Fibroblast of lung (primary cell): ENCODE measurements around the gene UBE2S. TPM values are rescaled to one million over a fixed set of nuclear protein-coding genes. Genes with fewer than 3 reads are reported as not detected.

Experiments used
- DNase-seq, 2 donors: peaks; one replicate each; pipeline versions ENCODE4 v3.0.0 to v3.0.0-alpha.2; 2010; ENCODE audit warnings: low read depth in 2 of 2
- H2AFZ ChIP-seq: 2 replicates; pipeline ENCODE4 v1.5.1; 2012; ENCODE audit warnings: low read length, control low read depth, inconsistent platforms
- H3K27ac ChIP-seq: 2 replicates; pipeline ENCODE4 v1.5.1; 2011; ENCODE audit warnings: low read length, control low read depth; ENCODE audit not compliant: insufficient read depth
- H3K27me3 ChIP-seq: 2 replicates; pipeline ENCODE4 v1.5.1; 2011; ENCODE audit warnings: mild to moderate bottlenecking, low read length; ENCODE audit not compliant: control insufficient read depth, insufficient read depth
- H3K36me3 ChIP-seq: 2 replicates; pipeline ENCODE4 v1.5.1; 2011; ENCODE audit warnings: low read length; ENCODE audit not compliant: control insufficient read depth, insufficient read depth
- H3K4me1 ChIP-seq: 2 replicates; pipeline ENCODE4 v1.5.1; 2011; ENCODE audit warnings: low read length; ENCODE audit not compliant: control insufficient read depth, insufficient read depth; ENCODE audit errors: extremely low read depth
- H3K4me2 ChIP-seq: 2 replicates; pipeline ENCODE4 v1.5.1; 2011; ENCODE audit warnings: low read length, control low read depth; ENCODE audit not compliant: insufficient read depth; ENCODE audit errors: extremely low read depth
- H3K4me3 ChIP-seq, 4 experiments: fragments of 200-600 bp in 1 of 4; sonication (generic) in 1 of 4; replicated peaks in 1 of 4; 2 replicates each; pipeline ENCODE4 v1.5.1; 2011 to 2016; ENCODE audit warnings: low read length in 4 of 4, low read depth in 3 of 4, mild to moderate bottlenecking in 3 of 4, control low read depth in 2 of 4, inconsistent platforms in 1 of 4, mixed read lengths in 1 of 4; ENCODE audit not compliant: insufficient read depth in 1 of 4; ENCODE audit errors: control extremely low read depth in 1 of 4
- H3K79me2 ChIP-seq: 2 replicates; pipeline ENCODE4 v1.5.1; 2012; ENCODE audit warnings: mild to moderate bottlenecking, low read length, inconsistent platforms; ENCODE audit not compliant: control insufficient read depth, insufficient read depth
- H3K9ac ChIP-seq: 2 replicates; pipeline ENCODE4 v1.5.1; 2011; ENCODE audit warnings: mild to moderate bottlenecking, low read length, control low read depth; ENCODE audit not compliant: insufficient read depth
- H3K9me3 ChIP-seq: 2 replicates; pipeline ENCODE4 v1.5.1; 2012; ENCODE audit warnings: low read depth, low read length; ENCODE audit not compliant: control insufficient read depth, insufficient read depth
- H4K20me1 ChIP-seq: 2 replicates; pipeline ENCODE4 v1.5.1; 2011; ENCODE audit warnings: low read length; ENCODE audit not compliant: control insufficient read depth, insufficient read depth; ENCODE audit errors: extremely low read depth
- EZH2 ChIP-seq: IDR thresholded peaks from 2 replicates; pipeline ENCODE4 v1.5.1; 2012; ENCODE audit warnings: low read length, control low read depth, mild to moderate bottlenecking; ENCODE audit errors: missing control alignments
- polyA plus RNA-seq, 2 donors: library from polyadenylated mRNA; depleted of rRNA in 1 of 2; stranded (reverse) in 1 of 2; unstranded in 1 of 2; fragments of >200 nt; gene quantifications; 2 replicates each; pipeline ENCODE4 v1.2.1, GENCODE V29; 2011 to 2012; ENCODE audit warnings: missing spikeins in 1 of 2
- total RNA-seq: library from RNA; depleted of rRNA; stranded (reverse); fragments of >200 nt; gene quantifications from 2 replicates; pipeline ENCODE4 v1.2.1, GENCODE V29; 2014
- TF ChIP-seq, protein P1 (sequence below), 2 donors: IDR thresholded peaks in 1 of 2; conservative IDR thresholded peaks in 1 of 2; 1 replicate in 1 of 2; 2 replicates in 1 of 2; pipeline ENCODE4 v1.5.1; 2011 to 2012; ENCODE audit warnings: low read length in 2 of 2, control low read depth in 1 of 2, inconsistent platforms in 1 of 2, low read depth in 1 of 2, mild to moderate bottlenecking in 1 of 2

Gene UBE2S
- total and polyA plus RNA-seq, 2 donors (not counting 1 experiment from before 2014, with no cell fraction given) = 25.4 to 41.0 TPM

DNA sequence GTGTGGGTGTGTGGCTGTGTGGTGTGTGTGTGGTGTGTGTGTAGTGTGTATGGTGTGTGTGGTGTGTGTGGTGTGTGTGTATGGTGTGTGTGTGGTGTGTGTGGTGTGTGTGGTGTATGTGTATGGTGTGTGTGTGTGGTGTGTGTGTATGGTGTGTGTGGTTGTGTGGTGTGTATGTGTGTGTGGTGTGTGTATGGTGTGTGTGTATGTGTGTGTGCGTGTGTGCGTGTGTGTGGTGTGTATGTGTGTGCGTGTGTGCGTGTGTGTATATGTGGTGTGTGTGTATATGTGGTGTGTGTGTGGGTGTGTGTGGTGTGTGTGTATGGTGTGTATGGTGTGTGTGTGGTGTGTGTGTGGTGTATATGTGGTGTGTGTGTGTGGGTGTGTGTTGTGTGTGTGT is 27.4 kb upstream of the UBE2S start:
- no peak overlapping the region for H2AFZ ChIP-seq
- no peak overlapping the region for H3K4me3 ChIP-seq
- H3K4me2 ChIP-seq = no peak overlapping the region
- no peak overlapping the region for H3K27ac ChIP-seq
- TF ChIP-seq EZH2 = no peak
- TF ChIP-seq, protein P1, sequence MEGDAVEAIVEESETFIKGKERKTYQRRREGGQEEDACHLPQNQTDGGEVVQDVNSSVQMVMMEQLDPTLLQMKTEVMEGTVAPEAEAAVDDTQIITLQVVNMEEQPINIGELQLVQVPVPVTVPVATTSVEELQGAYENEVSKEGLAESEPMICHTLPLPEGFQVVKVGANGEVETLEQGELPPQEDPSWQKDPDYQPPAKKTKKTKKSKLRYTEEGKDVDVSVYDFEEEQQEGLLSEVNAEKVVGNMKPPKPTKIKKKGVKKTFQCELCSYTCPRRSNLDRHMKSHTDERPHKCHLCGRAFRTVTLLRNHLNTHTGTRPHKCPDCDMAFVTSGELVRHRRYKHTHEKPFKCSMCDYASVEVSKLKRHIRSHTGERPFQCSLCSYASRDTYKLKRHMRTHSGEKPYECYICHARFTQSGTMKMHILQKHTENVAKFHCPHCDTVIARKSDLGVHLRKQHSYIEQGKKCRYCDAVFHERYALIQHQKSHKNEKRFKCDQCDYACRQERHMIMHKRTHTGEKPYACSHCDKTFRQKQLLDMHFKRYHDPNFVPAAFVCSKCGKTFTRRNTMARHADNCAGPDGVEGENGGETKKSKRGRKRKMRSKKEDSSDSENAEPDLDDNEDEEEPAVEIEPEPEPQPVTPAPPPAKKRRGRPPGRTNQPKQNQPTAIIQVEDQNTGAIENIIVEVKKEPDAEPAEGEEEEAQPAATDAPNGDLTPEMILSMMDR (conservative IDR thresholded peaks at IDR 0.05 in 1 of 2, IDR thresholded peaks at IDR 0.05 in 1 of 2; ENCODE audit: low read depth in 1 of 2, low read length in 2 of 2) = no peak
- H3K9ac ChIP-seq = no peak overlapping the region
- no peaks in the 10 kb centered on the region for H3K36me3 ChIP-seq
- no peaks in the 10 kb centered on the region for H4K20me1 ChIP-seq
- no peaks in the 10 kb centered on the region for H3K9me3 ChIP-seq
- no peaks in the 10 kb centered on the region for H3K79me2 ChIP-seq
- DNase-seq = no peak
- no peaks in the 10 kb centered on the region for H3K4me1 ChIP-seq
- peaks cover 5% of the 10 kb centered on the region for H3K27me3 ChIP-seq

DNA sequence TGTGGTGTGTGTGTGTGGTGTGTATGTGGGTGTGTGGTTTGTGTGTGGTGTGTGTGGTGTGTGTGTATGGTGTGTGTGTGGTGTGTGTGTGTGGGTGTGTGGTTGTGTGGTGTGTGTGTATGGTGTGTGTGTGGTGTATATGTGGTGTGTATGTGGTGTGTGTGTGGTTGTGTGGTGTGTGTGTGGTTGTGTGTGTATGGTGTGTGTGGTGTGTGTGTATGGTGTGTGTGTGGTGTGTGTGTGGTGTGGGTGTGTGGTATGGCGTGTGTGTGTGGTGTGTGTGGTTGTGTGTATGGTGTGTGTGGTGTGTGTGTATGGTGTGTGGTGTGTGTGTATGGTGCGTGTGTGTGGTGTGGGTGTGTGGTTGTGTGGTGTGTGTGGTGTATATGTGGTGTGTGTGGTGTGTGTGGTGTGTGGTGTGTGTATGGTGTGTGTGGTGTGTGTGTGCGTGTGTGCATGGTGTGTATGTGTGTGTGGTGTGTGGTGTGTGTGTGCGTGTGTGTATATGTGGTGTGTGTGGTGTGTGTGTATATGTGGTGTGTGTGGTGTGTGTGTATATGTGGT is 26.9 kb upstream of the UBE2S start:
- Histone ChIP-seq H3K9me3 (no peaks in the 10 kb centered on the region), H3K9ac (no peak overlapping the region)
- TF ChIP-seq EZH2 = no peak
- TF ChIP-seq, protein P1 (conservative IDR thresholded peaks at IDR 0.05 in 1 of 2, IDR thresholded peaks at IDR 0.05 in 1 of 2; ENCODE audit: low read depth in 1 of 2, low read length in 2 of 2) = no peak

GRCh38 chr19:55433292-55433691 is 25.7 kb upstream of the UBE2S start:
- DNase-seq = no peak
- Histone ChIP-seq H3K9ac (no peak overlapping the region), H3K9me3 (no peaks in the 10 kb centered on the region), H3K79me2 (no peaks in the 10 kb centered on the region), H3K27me3 (no peaks in the 10 kb centered on the region), H3K4me3 (no peak overlapping the region), H3K36me3 (no peaks in the 10 kb centered on the region), H3K4me2 (no peak overlapping the region), H3K4me1 (no peaks in the 10 kb centered on the region), H2AFZ (no peak overlapping the region), H4K20me1 (no peaks in the 10 kb centered on the region), H3K27ac (no peak overlapping the region)
- TF ChIP-seq, protein P1 (conservative IDR thresholded peaks at IDR 0.05 in 1 of 2, IDR thresholded peaks at IDR 0.05 in 1 of 2; ENCODE audit: low read depth in 1 of 2, low read length in 2 of 2) = no peak
- TF ChIP-seq EZH2 = no peak

More for the DNA sequence above, 26.9 kb upstream of the UBE2S start:
- Histone ChIP-seq H3K4me2 (no peak overlapping the region), H2AFZ (no peak overlapping the region), H3K36me3 (no peaks in the 10 kb centered on the region), H3K27me3 (peaks cover 4% of the 10 kb centered on the region), H3K27ac (no peak overlapping the region), H3K4me1 (no peaks in the 10 kb centered on the region), H4K20me1 (no peaks in the 10 kb centered on the region), H3K4me3 (no peak overlapping the region), H3K79me2 (no peaks in the 10 kb centered on the region)
- DNase-seq = no peak
